ENCODE results near the gene LTC4S. TPM values are rescaled to one million over a fixed set of nuclear protein-coding genes. Genes with fewer than 3 reads are reported as not detected.

The LTC4S gene
- total and polyA plus RNA-seq, 4 donors: 6.6 to 34.7 (median 12.7) TPM

DNA sequence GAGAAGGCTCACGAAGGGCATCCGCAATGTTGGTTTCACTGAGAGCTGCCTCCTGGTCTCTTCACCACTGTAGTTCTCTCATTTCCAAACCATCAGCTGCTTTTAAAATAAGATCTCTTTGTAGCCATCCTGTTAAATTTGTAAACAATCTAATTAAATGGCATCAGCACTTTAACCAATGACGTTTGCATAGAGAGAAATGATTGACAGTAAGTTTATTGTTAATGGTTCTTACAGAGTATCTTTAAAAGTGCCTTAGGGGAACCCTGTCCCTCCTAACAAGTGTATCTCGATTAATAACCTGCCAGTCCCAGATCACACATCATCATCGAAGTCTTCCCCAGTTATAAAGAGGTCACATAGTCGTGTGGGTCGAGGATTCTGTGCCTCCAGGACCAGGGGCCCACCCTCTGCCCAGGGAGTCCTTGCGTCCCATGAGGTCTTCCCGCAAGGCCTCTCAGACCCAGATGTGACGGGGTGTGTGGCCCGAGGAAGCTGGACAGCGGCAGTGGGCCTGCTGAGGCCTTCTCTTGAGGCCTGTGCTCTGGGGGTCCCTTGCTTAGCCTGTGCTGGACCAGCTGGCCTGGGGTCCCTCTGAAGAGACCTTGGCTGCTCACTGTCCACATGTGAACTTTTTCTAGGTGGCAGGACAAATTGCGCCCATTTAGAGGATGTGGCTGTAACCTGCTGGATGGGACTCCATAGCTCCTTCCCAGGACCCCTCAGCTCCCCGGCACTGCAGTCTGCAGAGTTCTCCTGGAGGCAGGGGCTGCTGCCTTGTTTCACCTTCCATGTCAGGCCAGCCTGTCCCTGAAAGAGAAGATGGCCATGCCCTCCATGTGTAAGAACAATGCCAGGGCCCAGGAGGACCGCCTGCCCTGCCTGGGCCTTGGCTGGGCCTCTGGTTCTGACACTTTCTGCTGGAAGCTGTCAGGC is 43.6 kb downstream of the LTC4S start:
- WGBS, 2 donors: 84 to 85% methylated on average over 15 of the region's 15 CpGs
- no peak overlapping the region for H3K27ac ChIP-seq (ENCODE audit: low read depth in 1 of 2, low read length in 2 of 2)

DNA sequence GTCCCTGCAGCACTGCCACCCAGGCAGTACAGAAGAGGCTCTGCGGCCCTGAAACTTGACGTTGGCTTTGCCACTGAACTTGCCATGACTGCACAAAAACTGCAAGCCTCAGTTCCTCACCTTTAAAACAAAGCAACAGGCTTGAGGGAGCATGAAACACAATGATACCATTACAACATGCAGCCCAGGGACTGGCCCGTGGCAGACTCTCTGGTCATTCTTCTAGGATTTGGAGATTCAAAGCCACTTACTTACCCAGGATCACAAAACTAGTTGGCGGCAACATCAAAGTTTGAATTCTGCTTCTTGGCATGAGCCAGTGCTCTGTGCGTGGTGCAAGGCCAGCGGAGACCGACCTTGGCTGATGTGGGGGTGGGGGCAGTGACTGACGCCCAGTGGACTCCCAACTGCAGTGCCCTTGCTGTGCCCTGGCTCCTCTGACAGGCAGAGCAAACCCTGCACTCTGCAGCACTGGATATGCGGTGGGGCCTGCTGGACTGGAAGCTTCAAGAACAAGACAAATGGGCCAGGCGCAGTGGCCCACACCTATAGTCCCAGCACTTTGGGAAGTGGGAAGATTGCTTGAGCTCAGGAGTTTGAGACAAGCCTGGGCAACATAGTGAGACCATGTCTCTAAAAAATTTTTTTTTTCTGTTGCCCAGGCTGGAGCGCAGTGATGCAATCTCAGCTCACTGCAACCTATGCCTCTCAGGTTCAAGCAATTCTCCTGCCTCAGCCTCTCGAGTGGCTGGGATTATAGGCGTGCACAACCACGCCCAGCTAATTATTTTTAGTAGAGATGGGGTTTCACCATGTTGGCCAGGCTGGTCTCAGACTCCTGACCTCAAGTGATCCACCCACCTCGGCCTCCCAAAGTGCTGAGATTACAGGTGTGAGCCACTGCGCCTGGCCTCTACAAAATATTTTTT is 45.8 kb downstream of the LTC4S start:
- Histone ChIP-seq H3K9me3 (ENCODE audit: control insufficient read depth, low read length) (no peaks in the 10 kb centered on the region), H3K4me1 (ENCODE audit: control insufficient read depth in 1 of 2, insufficient read depth in 2 of 2, low read length in 2 of 2) (no peaks in the 10 kb centered on the region), H3K4me3 (ENCODE audit: low read length in 2 of 2) (no peak overlapping the region), H3K27ac (ENCODE audit: low read depth in 1 of 2, low read length in 2 of 2) (no peak overlapping the region), H3K27me3 (ENCODE audit: control insufficient read depth in 1 of 2, insufficient read depth in 2 of 2, low read length in 1 of 2) (no peaks in the 10 kb centered on the region), H3K36me3 (ENCODE audit: control insufficient read depth in 1 of 2, insufficient read depth in 2 of 2, low read length in 1 of 2) (peaks cover 0 to 15% of the 10 kb centered on the region in 2 donors)
- ATAC-seq (ENCODE audit: low FRiP score): no peak
- intact Hi-C loops (cut with DNase I): loop anchor here in 1 of 2 donors (1.0 kb wide), 1 partner anchor 17 kb away; no protein-coding TSS in a partner anchor
- 79 to 82% methylated on average over 16 of the region's 16 CpGs for whole genome bisulfite sequencing, 2 donors
- peak in 1 of 2 donors; percentile 73 for DNase-seq

More for the DNA sequence above, 43.6 kb downstream of the LTC4S start:
- H3K9me3 ChIP-seq (ENCODE audit: control insufficient read depth, low read length): no peaks in the 10 kb centered on the region
- ATAC-seq (ENCODE audit: low FRiP score) (peak; percentile 28), DNase-seq (peak in 1 of 2 donors; percentile 58)
- no peak overlapping the region for H3K4me3 ChIP-seq (ENCODE audit: low read length in 2 of 2)
- intact Hi-C loops (cut with DNase I): no loop called here
- H3K4me1 ChIP-seq (ENCODE audit: control insufficient read depth in 1 of 2, insufficient read depth in 2 of 2, low read length in 2 of 2): no peaks in the 10 kb centered on the region
- H3K27me3 ChIP-seq (ENCODE audit: control insufficient read depth in 1 of 2, insufficient read depth in 2 of 2, low read length in 1 of 2): no peaks in the 10 kb centered on the region
- peaks cover 4 to 22% of the 10 kb centered on the region in 2 donors for H3K36me3 ChIP-seq (ENCODE audit: control insufficient read depth in 1 of 2, insufficient read depth in 2 of 2, low read length in 1 of 2)

DNA sequence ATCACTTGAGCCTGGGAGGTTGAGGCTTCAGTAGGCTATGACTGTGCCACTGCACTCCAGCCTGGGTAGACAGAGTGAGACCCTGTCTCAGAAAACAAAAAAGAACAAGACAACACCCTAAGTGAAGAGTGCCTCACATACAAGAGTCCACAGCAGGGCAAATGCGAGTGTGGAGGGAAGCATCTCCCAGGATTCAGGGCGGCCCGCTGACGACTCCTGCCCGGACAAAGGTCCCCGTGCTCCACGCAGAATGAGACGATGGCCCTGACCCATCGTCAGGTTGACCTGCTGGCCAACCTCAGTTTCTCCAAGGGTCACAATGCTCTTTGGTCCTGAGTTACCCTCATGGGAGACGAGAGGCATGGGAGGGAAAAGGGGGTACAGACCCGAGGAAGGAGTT is 46.5 kb downstream of the LTC4S start:
- Histone ChIP-seq H3K9me3 (ENCODE audit: control insufficient read depth, low read length) (no peaks in the 10 kb centered on the region), H3K27ac (ENCODE audit: low read depth in 1 of 2, low read length in 2 of 2) (no peak overlapping the region), H3K36me3 (ENCODE audit: control insufficient read depth in 1 of 2, insufficient read depth in 2 of 2, low read length in 1 of 2) (peaks cover 0 to 15% of the 10 kb centered on the region in 2 donors), H3K27me3 (ENCODE audit: control insufficient read depth in 1 of 2, insufficient read depth in 2 of 2, low read length in 1 of 2) (no peaks in the 10 kb centered on the region), H3K4me3 (ENCODE audit: low read length in 2 of 2) (no peak overlapping the region), H3K4me1 (ENCODE audit: control insufficient read depth in 1 of 2, insufficient read depth in 2 of 2, low read length in 2 of 2) (no peaks in the 10 kb centered on the region)
- ATAC-seq (ENCODE audit: low FRiP score) (no peak), DNase-seq (no peak)
- intact Hi-C loops (cut with DNase I): loop anchor here in 1 of 2 donors (1.0 kb wide), 1 partner anchor 18 kb away; no protein-coding TSS in a partner anchor
- 90 to 92% methylated on average over 11 of the region's 11 CpGs for WGBS, 2 donors

DNA sequence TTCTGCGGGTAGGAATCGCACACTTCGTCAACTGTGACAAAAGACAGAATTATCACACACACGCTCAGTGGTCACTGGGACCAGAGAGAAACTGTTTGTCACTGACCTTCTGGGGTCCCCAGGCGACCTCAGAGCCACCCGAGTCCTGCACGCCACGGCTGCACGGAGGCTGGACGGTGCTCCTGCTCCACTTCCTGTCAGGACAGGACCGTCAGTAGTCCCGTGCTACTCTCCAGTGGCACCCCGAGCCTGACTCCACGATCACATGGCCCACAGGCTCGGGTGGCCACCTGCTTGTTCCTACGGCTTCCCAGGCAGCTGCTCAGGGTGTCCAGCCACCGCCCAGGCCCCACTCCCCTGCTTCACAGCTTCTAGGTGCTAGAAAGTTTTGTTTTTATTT is 47.0 kb downstream of the LTC4S start:
- Histone ChIP-seq H3K27ac (ENCODE audit: low read depth in 1 of 2, low read length in 2 of 2) (no peak overlapping the region), H3K4me1 (ENCODE audit: control insufficient read depth in 1 of 2, insufficient read depth in 2 of 2, low read length in 2 of 2) (no peaks in the 10 kb centered on the region), H3K9me3 (ENCODE audit: control insufficient read depth, low read length) (no peaks in the 10 kb centered on the region), H3K27me3 (ENCODE audit: control insufficient read depth in 1 of 2, insufficient read depth in 2 of 2, low read length in 1 of 2) (no peaks in the 10 kb centered on the region), H3K4me3 (ENCODE audit: low read length in 2 of 2) (no peak overlapping the region), H3K36me3 (ENCODE audit: control insufficient read depth in 1 of 2, insufficient read depth in 2 of 2, low read length in 1 of 2) (peaks cover 0 to 15% of the 10 kb centered on the region in 2 donors)
- intact Hi-C loops (cut with DNase I): loop anchor here in 1 of 2 donors (1.0 kb wide), 1 partner anchor 18 kb away; no protein-coding TSS in a partner anchor
- 84 to 86% methylated on average over 17 of the region's 17 CpGs for WGBS, 2 donors
- DNase-seq: no peak
- no peak for ATAC-seq (ENCODE audit: low FRiP score)

DNA sequence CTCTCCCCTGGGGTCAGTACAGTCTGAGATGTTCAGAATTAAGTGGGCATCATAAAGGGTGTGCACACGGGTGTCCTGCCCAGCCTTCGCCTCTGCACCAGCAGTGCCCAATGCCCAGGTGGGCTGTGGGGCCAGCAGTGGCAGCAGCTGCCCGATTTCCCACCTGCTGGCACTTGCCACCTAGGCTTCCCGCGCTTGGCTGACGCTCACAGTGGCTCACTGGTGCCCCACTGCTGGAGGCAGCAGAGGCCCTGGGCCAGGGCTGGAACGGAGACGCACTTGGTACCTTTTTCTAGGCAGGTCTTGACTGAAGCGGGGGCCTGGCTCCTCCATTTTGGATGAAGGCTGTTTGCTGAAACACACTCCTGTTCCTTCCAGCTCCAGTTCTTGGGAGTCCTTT is 47.8 kb downstream of the LTC4S start:
- H3K27ac ChIP-seq (ENCODE audit: low read depth in 1 of 2, low read length in 2 of 2): no peak overlapping the region
- WGBS, 2 donors: 92 to 93% methylated on average over 9 of the region's 9 CpGs
- DNase-seq (no peak), ATAC-seq (ENCODE audit: low FRiP score) (no peak)
- intact Hi-C loops (cut with DNase I): no loop called here
- H3K4me3 ChIP-seq (ENCODE audit: low read length in 2 of 2): no peak overlapping the region
- peaks cover 2 to 10% of the 10 kb centered on the region in 2 donors for H3K36me3 ChIP-seq (ENCODE audit: control insufficient read depth in 1 of 2, insufficient read depth in 2 of 2, low read length in 1 of 2)
- H3K9me3 ChIP-seq (ENCODE audit: control insufficient read depth, low read length): no peaks in the 10 kb centered on the region
- H3K27me3 ChIP-seq (ENCODE audit: control insufficient read depth in 1 of 2, insufficient read depth in 2 of 2, low read length in 1 of 2): no peaks in the 10 kb centered on the region
- H3K4me1 ChIP-seq (ENCODE audit: control insufficient read depth in 1 of 2, insufficient read depth in 2 of 2, low read length in 2 of 2): no peaks in the 10 kb centered on the region

Small RNA genes within 50 kb of the gene (microRNA-seq; reads per million reads assigned to microRNA genes)
- gene MIR1229: 0.99 to 6.0 reads per million in 2 donors

Other genes starting within 250 kb of the LTC4S start
- 10 to 100 TPM; 35.4 to 51.9 TPM for gene RUFY1, start 243.4 kb upstream of the LTC4S start, total RNA-seq
- gene RUFY1, start 243.4 kb upstream of the LTC4S start, polyA plus RNA-seq: 10 to 100 TPM; 26.8 to 27.9 TPM
- 100 to 1,000 TPM; 523 to 680 TPM for gene HNRNPH1, start 170.3 kb upstream of the LTC4S start, total RNA-seq
- gene HNRNPH1, start 170.3 kb upstream of the LTC4S start, polyA plus RNA-seq: 100 to 1,000 TPM; 141 to 285 TPM
- gene CBY3, start 113.0 kb upstream of the LTC4S start, total RNA-seq: not detected
- gene CBY3, start 113.0 kb upstream of the LTC4S start, polyA plus RNA-seq: not detected
- 100 to 1,000 TPM; 511 to 514 TPM for gene CANX, start 95.0 kb upstream of the LTC4S start, total RNA-seq
- gene CANX, start 95.0 kb upstream of the LTC4S start, polyA plus RNA-seq: 100 to 1,000 TPM; 143 to 182 TPM
- gene MAML1, start 61.2 kb upstream of the LTC4S start, total RNA-seq: 10 to 100 TPM; 26.1 to 35.3 TPM
- 10 to 100 TPM in 1 of 2 donors, 1 to 10 TPM in 1; 7.0 to 12.1 TPM for gene MAML1, start 61.2 kb upstream of the LTC4S start, polyA plus RNA-seq
- 10 to 100 TPM; 56.0 to 78.8 TPM for gene MGAT4B, start 12.9 kb downstream of the LTC4S start, total RNA-seq
- gene MGAT4B, start 12.9 kb downstream of the LTC4S start, polyA plus RNA-seq: 10 to 100 TPM; 74.6 to 77.3 TPM
- gene SQSTM1, start 26.9 kb downstream of the LTC4S start, total RNA-seq: 100 to 1,000 TPM; 333 to 404 TPM
- 100 to 1,000 TPM; 152 to 358 TPM for gene SQSTM1, start 26.9 kb downstream of the LTC4S start, polyA plus RNA-seq
- 10 to 100 TPM; 22.9 to 46.6 TPM for gene MRNIP, start 64.8 kb downstream of the LTC4S start, total RNA-seq
- gene MRNIP, start 64.8 kb downstream of the LTC4S start, polyA plus RNA-seq: 100 to 1,000 TPM in 1 of 2 donors, 10 to 100 TPM in 1; 24.2 to 103 TPM
- 100 to 1,000 TPM in 1 of 2 donors, 10 to 100 TPM in 1; 90.0 to 120 TPM for gene TBC1D9B, start 113.9 kb downstream of the LTC4S start, total RNA-seq
- gene TBC1D9B, start 113.9 kb downstream of the LTC4S start, polyA plus RNA-seq: 10 to 100 TPM; 32.1 to 60.2 TPM

Measured in aorta (tissue), 5 donors.